Measurements from ENCODE around the gene ASB17. TPM values are rescaled to one million over a fixed set of nuclear protein-coding genes. Genes with fewer than 3 reads are reported as not detected.
A peak's percentile ranks its signal among the peaks of the same experiment; 100 is the strongest.
"Not testable (repeated sequence)": the region's sequence is repeated elsewhere in the genome, so short reads cannot be mapped to it uniquely, and the experiment has no call there.

The ASB17 gene
- total RNA-seq, 3 donors from 2014 or later, result not detected

DNA sequence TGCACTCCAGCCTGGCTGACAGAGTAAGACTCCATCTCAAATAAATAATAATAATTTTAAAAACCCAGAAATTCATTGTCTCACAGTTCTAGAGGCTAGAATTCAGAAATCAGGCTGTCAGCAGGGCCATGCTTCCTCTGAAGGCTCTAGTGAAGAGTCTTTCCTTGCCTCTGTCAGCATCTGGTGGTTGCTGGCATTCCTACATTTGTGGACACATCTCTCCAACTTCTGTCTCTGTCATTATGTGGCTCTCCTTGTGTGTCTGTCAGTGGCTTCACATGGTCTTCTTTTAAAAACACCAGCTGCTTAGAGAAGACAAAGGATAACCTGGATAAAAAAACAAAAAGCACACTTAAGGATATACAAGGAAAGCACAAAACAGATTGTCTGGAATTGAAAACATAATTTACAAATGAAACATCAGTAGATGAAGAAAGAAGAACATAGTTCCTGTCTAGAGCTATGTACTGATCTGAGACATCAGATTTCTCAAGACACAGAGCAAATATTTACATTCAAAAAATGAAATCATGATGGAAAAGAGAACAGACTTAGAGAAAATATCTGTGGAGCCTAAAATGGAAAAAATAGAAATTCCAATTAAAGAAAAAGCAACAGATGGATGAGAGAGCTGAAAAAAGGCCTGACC, 32.7 kb upstream of the ASB17 start:
- Histone ChIP-seq H3K4me3 (no peak overlapping the region), H3K36me3 (ENCODE audit: low read depth) (no peaks in the 10 kb centered on the region), H3K9me3 (no peaks in the 10 kb centered on the region), H3K4me1 (ENCODE audit: low read depth) (no peaks in the 10 kb centered on the region)
- TF ChIP-seq, protein P1, sequence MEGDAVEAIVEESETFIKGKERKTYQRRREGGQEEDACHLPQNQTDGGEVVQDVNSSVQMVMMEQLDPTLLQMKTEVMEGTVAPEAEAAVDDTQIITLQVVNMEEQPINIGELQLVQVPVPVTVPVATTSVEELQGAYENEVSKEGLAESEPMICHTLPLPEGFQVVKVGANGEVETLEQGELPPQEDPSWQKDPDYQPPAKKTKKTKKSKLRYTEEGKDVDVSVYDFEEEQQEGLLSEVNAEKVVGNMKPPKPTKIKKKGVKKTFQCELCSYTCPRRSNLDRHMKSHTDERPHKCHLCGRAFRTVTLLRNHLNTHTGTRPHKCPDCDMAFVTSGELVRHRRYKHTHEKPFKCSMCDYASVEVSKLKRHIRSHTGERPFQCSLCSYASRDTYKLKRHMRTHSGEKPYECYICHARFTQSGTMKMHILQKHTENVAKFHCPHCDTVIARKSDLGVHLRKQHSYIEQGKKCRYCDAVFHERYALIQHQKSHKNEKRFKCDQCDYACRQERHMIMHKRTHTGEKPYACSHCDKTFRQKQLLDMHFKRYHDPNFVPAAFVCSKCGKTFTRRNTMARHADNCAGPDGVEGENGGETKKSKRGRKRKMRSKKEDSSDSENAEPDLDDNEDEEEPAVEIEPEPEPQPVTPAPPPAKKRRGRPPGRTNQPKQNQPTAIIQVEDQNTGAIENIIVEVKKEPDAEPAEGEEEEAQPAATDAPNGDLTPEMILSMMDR (IDR thresholded peaks at IDR 0.05), result no peak
- intact Hi-C loops (cut with DNase I, micrococcal nuclease), result no loop called here
- DNase-seq, result no peak
- no peak for ATAC-seq

DNA sequence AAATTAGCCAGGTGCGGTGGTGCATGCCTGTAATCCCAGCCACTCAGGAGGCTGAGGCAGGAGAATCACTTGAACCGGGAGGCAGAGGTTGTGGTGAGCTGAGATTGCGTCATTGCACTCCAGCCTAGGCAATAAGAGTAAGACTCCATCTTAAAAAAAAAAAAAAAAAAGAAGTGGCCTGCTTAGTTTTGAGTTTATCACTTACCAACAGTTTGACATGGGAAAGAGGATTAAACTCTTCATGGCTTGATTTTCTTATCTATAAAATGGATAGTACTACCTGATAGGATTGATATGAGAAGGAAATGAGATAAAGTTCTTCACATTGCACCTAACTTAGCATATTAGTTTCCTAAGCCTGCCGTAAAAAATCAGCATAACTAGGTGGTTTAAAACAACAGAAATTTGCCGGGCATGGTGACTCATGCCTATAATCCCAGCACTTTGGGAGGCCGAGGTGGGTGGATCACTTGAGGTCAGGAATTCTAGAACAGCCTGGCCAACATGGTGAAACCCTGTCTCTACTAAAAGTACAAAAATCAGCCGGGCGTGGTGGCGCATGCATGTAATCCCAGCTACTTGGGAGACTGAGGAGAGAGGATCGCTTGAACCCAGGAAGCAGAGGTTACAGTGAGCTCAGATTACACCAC, 32.0 kb upstream of the ASB17 start:
- H3K4me1 ChIP-seq (ENCODE audit: low read depth); H3K36me3 ChIP-seq (ENCODE audit: low read depth); DNase-seq; H3K9me3 ChIP-seq; intact Hi-C loops (cut with DNase I, micrococcal nuclease); ATAC-seq; H3K4me3 ChIP-seq: not testable (repeated sequence)

DNA sequence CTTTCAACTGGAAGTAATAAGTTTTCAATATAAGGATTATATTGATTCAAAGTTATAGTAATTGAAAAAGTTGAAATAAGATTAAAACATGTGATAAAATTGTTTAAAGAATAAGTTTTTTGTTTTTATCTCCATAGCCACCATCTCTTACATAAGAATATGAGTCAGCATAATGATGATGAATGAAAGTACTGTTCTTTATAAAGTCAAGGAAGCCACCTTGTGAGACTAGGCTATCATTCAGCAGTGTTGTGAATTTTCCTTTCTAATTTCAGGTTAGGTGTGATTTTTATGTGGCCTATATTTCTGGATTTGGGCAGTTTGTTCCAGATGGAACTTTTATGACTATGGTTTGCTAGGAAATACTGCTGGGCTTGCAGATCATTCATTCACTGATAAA, 22.4 kb upstream of the ASB17 start:
- DNase-seq (no peak), ATAC-seq (peak; percentile 33)
- no peaks in the 10 kb centered on the region for H3K4me1 ChIP-seq (ENCODE audit: low read depth)
- H3K36me3 ChIP-seq (ENCODE audit: low read depth), result no peaks in the 10 kb centered on the region
- H3K4me3 ChIP-seq, result no peak overlapping the region
- no peaks in the 10 kb centered on the region for H3K9me3 ChIP-seq
- intact Hi-C loops (cut with DNase I, micrococcal nuclease), result no loop called here
- TF ChIP-seq, protein P1 (IDR thresholded peaks at IDR 0.05), result no peak

DNA sequence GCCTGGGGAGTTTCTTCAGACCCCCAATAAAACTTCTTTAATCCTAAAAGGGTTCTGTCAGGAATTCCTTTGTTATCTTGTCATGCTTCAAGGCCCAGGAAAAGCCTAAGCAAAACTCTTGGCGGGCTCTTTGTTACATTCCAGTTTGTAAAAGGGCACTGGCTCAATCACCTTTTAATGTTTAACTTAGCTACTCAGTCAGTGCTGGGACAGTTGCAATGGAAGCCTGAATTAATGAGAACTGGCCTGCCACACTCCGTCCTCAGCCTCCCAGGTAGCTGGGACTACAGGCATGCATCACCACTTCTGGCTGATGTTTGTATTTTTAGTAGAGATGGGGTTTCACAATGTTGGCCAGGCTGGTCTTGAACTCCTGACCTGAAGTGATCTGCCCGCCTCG, 21.3 kb upstream of the ASB17 start:
- no peak for DNase-seq
- TF ChIP-seq, protein P1 (IDR thresholded peaks at IDR 0.05), result no peak
- Histone ChIP-seq H3K4me1 (ENCODE audit: low read depth) (no peaks in the 10 kb centered on the region), H3K9me3 (no peaks in the 10 kb centered on the region), H3K4me3 (no peak overlapping the region), H3K36me3 (ENCODE audit: low read depth) (no peaks in the 10 kb centered on the region)
- ATAC-seq, result no peak
- intact Hi-C loops (cut with DNase I, micrococcal nuclease), result no loop called here

DNA sequence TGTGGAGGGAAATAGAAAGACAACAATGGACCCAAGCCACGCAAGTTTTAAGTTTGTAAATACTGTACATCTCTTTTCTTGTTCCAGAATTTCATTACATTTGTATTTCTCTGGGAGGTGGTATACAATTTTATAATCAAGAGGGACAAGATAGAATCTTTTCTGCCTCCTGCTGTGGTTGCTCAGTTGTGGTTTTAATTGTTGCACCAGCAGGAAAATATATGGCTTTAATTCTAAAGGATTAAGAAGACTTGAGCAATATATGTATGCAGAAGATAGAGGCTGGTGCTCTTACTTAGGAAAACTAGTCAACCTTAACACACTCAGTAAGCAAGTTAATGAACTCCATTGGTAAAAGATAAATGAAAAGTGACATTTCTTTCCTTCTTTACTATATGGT, 19.8 kb upstream of the ASB17 start:
- H3K4me1 ChIP-seq (ENCODE audit: low read depth), result no peaks in the 10 kb centered on the region
- H3K36me3 ChIP-seq (ENCODE audit: low read depth), result no peaks in the 10 kb centered on the region
- no peaks in the 10 kb centered on the region for H3K9me3 ChIP-seq
- intact Hi-C loops (cut with DNase I, micrococcal nuclease), result no loop called here
- H3K4me3 ChIP-seq, result no peak overlapping the region
- ATAC-seq, result no peak
- DNase-seq, result no peak
- TF ChIP-seq, protein P1 (IDR thresholded peaks at IDR 0.05), result no peak

DNA sequence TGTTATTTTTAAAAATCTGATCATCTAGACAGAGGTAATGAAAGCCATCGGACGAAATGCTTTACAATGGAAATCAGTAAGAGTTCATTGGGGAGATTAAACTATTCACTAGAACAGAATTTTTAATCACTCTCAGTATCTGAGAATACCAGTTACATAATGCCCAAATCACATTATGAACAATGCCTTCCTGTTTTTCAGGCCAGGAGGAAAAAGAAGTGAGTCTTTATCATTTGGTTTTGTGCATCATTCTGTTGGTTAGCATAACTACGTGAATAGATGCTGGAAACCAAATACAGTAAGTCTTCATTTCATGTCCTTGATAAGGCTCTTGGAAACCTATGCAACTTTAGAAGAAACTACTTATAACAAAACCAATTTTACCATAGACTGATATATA, 18.0 kb upstream of the ASB17 start:
- TF ChIP-seq, protein P1 (IDR thresholded peaks at IDR 0.05), result no peak
- intact Hi-C loops (cut with DNase I, micrococcal nuclease), result no loop called here
- DNase-seq, result no peak

DNA sequence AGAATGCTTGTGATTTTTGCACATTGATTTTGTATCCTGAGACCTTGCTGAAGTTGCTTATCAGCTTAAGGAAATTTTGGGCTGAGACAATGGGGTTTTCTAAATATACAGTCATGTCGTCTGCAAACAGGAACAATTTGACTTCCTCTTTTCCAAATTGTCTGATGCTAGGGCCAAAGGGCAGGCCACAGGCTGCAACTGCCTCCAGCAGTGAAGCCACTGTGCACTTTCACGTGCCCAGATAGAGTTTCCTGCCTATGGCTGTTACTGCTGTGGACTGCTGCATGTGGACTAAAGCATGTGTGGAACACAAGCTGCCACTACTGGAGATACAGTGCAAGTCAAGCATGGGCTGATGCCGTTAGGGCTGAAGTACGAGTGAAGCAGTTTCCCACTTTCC, 10.8 kb upstream of the ASB17 start:
- intact Hi-C loops (cut with DNase I, micrococcal nuclease); H3K36me3 ChIP-seq (ENCODE audit: low read depth); H3K4me1 ChIP-seq (ENCODE audit: low read depth); H3K4me3 ChIP-seq; DNase-seq; ATAC-seq; H3K9me3 ChIP-seq: not testable (repeated sequence)

More for the DNA sequence above, 18.0 kb upstream of the ASB17 start:
- no peaks in the 10 kb centered on the region for H3K36me3 ChIP-seq (ENCODE audit: low read depth)
- ATAC-seq, result no peak
- H3K9me3 ChIP-seq, result no peaks in the 10 kb centered on the region
- H3K4me1 ChIP-seq (ENCODE audit: low read depth), result no peaks in the 10 kb centered on the region
- H3K4me3 ChIP-seq, result no peak overlapping the region

Measured in mucosa of descending colon (tissue), 3 donors.